ENCODE data around the gene VWCE.
"Not testable (repeated sequence)": the region's sequence is repeated elsewhere in the genome, so short reads cannot be mapped to it uniquely, and the experiment has no call there.

The VWCE gene

DNA sequence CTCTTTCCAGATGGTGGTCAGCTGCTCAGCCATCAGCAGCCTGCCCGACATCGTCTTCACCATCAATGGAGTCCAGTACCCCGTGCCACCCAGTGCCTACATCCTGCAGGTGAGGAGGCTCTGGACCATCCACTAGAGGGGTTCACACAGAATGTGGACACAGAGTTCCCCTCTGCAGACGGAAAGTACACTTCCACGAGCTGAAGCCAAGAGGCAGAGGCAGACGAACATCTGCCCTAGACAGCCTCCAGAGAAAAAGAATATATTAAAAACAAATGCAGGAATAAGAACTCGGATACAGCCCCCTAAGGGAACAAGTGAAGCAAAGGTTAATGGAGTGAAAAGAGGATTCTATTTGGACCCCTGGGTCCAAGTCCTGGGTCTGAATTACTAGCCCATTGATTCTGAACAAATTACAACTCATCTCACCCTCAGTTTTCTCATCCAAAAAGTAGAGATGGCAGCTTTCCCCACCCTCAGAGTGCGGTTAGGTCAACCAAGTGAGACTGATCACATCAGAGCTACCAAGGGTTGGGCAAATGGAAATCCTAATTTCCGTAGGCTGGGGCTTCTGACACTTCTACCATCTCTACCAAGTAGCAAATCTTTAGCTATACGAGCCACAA is 83.7 kb downstream of the VWCE start:
- not testable (repeated sequence) for DNase-seq (ENCODE audit: low read depth, low spot score); H3K9me3 ChIP-seq (ENCODE audit: control insufficient read depth, insufficient read depth, low read length); H3K4me3 ChIP-seq (ENCODE audit: low read length); H3K36me3 ChIP-seq (ENCODE audit: control insufficient read depth, insufficient read depth, low read length); H3K27ac ChIP-seq (ENCODE audit: low read length); H3K4me1 ChIP-seq (ENCODE audit: control insufficient read depth, insufficient read depth, low read length); H3K27me3 ChIP-seq (ENCODE audit: control insufficient read depth, insufficient read depth, low read length)
- no CpG with 5 or more reads among the region's 10 CpGs for WGBS (ENCODE audit: insufficient coverage, insufficient read length)

DNA sequence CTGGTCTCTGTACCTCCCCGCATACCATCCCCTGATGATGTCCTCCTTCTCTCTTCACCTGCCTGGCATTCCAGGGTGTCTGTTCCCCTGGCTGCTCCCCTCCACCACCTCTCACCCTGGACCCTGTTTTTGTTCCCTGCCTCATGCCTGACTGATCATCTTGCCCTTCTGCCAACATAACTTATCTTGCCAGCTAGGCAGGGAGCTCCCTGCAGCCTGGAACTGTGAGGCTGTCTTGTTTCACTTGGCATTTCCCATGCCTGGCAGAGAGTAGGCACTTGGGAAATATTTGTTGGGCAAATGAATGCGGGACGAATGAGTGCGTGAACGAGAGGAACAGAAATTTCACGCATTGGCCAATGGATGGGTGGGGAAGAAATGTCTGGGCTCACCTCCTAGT is 84.5 kb downstream of the VWCE start:
- not testable (repeated sequence) for H3K4me3 ChIP-seq (ENCODE audit: low read length); H3K27ac ChIP-seq (ENCODE audit: low read length); DNase-seq (ENCODE audit: low read depth, low spot score); H3K27me3 ChIP-seq (ENCODE audit: control insufficient read depth, insufficient read depth, low read length); H3K4me1 ChIP-seq (ENCODE audit: control insufficient read depth, insufficient read depth, low read length); H3K36me3 ChIP-seq (ENCODE audit: control insufficient read depth, insufficient read depth, low read length); H3K9me3 ChIP-seq (ENCODE audit: control insufficient read depth, insufficient read depth, low read length)
- no CpG with 5 or more reads among the region's 6 CpGs for WGBS (ENCODE audit: insufficient coverage, insufficient read length)

Measured in iPS DF 6.9 (cell line).